HG03103 (cell line): ENCODE measurements around the gene GDA.

Source experiments
- ATAC-seq: cut with Tn5 transposase; IDR thresholded peaks from one replicate; pipeline ENCODE4 v1.9.1; 2021; ENCODE audit warnings: low read depth; ENCODE audit not compliant: unreplicated experiment

The GDA gene

DNA sequence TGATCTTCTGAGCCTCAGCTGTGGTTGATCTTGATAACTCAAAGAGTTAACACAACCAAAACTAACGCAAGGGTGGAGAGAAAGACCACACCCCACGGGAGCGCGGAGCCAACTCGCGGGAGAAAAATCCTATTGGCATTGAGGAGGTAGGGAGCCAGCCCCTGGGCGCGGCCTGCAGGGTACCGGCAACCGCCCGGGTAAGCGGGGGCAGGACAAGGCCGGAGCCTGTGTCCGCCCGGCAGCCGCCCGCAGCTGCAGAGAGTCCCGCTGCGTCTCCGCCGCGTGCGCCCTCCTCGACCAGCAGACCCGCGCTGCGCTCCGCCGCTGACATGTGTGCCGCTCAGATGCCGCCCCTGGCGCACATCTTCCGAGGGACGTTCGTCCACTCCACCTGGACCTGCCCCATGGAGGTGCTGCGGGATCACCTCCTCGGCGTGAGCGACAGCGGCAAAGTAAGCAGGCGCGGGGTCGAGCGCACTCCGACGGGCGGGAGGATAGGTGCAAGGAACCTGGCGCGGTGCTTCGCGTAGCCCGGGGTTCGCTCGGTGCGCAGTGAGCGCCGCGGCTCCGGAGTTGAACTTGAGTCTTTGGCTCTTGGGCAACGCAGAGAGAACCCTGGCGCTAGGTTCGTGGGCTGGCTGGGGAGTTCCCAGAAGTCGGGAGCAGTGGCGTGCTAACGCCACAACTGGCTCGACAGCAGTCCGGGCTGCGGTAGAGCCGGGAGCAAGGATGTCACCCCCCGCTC, at the start of gene GDA:
GDA (plus strand) TSS at position 210 of the 745 bp plus-strand sequence; CDS start at position 330, 120 bp downstream.
- ATAC-seq = no peak

DNA sequence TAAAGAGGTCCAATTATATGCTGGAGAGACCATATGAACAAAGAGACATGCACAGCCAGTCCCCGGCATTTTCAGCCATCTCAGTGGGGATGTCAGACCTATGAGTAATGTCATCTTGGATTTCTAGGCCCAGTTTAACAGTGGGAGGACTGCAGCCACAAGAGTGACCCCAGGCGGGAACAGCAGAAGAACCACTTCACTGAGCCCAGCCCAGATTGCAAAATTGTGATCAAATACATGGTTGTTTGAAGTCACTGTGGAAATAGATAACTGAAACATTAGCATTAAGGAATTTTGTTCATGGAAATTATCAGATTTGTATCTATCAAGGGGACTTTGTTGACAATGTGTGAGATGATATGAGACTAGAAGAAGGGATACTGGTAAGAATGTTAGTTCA, 46.7 kb upstream of the GDA start:
- no peak for ATAC-seq

DNA sequence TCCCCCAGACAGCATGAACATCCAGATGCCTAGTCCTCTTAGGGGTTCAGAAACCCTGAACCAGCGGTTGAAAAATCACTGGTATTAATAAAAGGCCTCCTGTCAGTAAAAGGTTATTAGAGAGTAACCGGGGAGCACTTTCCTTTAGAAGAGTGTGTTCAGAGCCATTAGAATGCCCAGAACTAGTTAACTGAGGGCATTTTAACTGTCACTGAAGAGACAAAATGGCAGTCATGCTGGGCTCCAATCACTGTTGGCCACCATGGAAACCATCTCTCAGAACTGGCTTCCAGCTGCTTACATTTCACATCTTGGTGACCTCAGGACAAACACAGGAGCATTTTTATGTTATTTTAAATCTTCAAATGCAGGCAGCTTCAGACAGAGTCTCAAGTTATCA, 36.2 kb upstream of the GDA start:
- no peak for ATAC-seq

DNA sequence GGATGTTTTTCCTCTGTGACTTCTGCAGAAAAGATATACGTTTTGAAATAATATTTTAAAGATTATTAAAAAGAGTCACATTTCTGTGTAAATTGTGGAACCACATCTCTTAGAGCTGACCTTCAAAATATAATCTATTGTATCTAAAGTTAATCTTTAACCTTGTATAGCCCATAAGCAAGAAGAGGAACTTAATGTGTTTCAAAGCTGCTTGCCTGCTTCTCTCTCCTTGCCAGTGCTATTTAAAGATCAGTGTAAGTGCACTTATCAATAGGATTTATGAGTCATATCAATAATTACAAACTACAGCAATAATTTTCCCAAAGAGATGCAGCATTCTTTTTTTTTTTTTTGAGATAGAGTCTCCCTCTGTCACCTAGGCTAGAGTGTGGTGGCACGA, 29.4 kb upstream of the GDA start:
- ATAC-seq = no peak

DNA sequence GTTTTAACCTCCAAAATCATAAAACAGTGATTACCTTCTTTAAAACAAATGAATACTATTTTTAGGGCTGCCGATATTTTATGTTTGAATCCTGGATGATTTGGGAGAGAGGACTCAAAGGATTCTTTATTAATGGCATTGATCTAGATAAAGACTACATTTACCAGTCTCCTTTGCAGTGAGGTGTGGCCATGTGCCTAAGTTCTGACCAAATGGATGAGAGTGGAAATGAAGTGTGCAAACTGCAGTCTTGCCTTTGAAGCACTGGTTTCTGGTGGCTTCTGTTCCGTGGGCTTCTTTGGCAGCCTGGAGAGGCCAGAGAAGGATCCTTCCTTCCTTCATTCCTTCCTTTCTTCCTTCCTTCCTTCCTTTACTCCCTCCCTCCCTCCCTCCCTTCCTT, 24.3 kb upstream of the GDA start:
- no peak for ATAC-seq

DNA sequence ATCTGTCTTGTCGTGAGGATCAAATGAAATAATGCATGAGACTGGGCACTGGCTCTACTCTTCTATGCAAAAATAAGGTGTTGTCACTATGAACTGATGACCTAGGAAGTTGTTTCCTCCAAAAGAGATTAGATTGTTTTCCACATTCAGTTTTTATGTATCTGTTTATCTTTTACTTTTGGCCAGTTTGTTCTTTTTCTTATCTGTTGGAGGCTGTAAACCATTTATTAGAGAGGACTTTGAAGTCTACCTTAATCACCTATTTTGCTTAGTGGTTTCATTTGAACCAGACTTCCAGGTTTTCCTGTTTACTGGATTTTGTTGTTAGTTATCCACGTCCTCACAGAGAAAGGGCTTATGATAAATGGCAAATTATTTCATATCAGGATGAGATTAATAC, 21.5 kb upstream of the GDA start:
- ATAC-seq = no peak

DNA sequence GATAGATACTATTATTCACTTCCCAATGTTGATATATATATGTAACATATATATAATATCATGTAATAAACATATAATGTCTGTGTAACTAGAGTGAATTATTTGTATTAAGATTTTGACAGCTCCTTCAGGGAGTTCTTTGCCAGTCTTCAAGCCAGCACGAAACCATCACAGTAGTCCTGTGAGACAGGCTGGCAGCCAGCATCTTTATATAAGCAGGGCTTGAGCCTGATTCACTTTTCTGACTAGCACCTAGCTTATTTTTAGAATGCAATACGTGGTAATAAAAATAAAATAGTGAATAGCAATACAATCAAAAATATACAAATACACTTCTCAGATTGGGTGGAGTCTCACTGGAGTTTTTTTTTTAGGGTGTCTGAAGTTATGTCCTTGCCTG, 20.7 kb upstream of the GDA start:
- ATAC-seq = no peak

DNA sequence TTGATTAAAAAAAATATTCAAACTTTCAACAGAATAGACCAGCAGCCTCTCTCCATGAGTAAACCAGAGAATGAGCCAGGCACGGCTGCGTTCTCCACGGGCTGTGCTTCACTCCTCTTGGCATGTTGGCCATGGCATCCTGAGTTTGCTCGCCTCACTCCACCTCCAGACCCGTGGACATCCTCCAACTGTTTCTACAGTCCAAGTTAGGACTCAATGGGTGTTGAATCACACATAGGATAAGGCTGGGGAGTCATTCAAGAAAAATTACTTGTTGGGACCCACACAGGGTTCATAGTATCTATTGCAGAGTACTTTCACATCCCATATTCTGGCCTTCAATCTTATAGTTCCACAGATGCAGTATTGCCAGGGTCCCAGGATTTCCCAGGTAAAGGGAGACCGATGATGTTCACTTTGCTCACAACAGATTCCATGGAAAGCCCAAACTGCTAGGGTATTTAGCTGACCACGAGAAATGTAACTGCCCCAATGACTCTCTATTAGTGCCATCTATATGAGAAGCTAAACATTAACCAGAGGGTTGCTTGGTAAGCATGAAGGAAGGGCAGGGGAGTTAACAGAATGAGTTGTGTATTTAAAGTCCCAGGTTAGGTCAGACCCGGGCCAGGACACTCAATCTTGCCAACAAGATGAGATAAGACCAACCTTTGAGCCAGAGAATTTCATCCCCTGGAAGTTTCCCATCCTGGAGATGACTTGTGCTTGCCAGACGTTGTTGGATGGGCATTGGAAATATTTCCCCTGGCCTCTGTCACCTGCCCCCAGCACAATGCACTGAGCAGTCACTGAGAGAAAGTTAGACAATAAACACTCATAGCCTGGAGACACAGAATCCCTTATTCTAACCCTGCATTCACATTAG, 19.7 kb upstream of the GDA start:
- no peak for ATAC-seq

DNA sequence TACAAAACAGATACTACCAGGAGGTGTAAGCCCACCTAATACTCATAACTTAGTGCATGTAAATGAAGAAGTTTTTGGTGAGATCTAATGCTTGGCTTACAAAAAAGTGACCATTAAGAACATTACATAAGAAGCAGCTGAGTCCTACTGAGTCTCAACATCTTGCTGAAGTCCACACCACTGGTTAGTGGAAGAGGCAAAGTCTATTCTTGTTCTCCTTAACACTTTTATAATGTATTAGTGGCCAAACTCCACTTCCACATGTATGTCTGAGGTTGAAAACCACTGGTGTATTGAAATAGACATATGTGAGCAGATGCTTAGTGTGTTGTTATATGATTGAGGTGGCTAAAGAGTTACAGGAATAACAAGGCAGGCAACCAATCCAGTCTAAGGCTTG, 18.9 kb upstream of the GDA start:
- no peak for ATAC-seq

DNA sequence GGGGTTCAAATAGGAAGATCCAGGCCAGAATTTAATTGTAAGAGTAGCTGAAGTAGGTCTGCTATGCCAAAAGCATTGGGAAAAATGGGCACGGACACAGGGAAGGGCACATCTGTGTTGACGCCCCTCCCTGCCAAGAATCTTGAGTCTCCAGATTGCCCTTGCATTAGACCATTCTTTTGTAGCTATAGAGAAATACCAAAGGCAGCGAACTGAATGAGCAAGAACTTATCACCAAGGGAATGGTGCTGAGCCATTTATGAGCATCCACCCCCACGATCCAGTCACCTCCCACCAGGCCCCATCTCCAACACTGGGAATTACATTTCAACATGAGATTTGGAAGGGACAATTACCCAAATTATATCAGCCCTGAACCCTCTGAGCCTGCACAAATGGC, 18.0 kb upstream of the GDA start:
- no peak for ATAC-seq

DNA sequence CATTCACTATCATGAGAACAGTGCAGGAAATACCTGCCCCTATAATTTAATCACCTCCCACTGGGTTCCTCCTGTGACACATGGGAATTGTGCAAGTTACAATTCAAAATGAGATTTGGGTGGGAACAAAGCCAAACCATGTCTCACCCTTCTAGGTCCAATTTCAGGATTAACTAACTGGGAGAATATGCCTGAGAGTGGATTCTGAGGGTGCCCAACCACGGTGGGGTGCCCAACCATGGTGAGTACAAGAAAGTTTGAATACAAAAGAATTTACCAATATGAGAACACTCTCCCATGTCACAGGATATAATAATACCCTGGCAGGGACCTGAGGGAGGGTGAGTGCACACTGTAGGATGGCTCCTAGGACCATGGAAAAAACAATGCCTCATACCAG, 17.2 kb upstream of the GDA start:
- ATAC-seq = no peak

DNA sequence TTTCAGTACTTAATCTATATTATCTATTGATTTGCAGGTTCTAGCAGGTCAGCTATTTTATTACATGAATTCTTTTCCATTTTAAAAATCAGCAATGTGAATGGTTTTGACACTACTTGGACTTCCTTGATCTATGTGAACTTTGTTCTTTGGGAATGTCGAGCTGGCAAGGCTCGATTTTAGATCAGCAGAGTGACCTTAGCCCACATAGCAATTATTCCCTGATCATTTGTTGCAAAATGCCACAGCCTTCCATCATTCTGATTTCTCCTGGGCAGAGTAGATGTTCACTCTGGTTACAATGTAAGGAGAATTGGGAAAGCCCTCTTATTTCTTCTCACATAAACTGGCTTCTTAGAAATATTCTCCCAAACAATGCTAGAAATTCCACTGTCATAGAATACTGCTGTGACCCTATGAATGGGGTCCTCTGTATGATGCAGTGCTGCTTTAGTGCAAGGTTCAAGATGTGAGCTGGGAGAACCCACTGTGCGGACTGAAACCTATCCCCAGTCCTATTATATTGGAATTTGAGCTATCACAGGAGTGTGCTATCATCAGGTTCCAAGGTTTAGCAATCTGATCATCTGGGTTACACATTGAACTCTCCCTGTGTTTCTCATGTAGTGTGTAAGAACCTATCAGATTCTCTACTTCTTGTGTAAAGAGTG, 15.7 kb upstream of the GDA start:
- no peak for ATAC-seq

DNA sequence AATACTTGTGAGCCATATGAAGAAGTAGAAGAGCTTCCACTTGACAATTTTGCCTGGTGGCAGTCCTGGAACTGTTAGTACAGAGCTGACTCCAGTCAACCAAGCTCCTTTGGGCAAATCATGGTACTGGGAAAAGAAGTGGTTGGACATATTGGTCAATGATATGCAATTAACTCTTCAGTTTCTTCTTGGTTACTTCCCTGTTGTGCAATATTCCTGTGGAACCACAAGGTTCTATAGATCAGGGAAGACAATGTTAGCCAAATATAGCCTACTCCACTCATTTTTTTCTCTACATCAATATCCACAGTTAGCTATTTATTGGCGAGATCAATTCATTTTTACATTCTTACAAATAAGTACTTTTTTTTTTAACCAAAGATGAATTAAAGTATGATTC, 14.4 kb upstream of the GDA start:
- no peak for ATAC-seq

DNA sequence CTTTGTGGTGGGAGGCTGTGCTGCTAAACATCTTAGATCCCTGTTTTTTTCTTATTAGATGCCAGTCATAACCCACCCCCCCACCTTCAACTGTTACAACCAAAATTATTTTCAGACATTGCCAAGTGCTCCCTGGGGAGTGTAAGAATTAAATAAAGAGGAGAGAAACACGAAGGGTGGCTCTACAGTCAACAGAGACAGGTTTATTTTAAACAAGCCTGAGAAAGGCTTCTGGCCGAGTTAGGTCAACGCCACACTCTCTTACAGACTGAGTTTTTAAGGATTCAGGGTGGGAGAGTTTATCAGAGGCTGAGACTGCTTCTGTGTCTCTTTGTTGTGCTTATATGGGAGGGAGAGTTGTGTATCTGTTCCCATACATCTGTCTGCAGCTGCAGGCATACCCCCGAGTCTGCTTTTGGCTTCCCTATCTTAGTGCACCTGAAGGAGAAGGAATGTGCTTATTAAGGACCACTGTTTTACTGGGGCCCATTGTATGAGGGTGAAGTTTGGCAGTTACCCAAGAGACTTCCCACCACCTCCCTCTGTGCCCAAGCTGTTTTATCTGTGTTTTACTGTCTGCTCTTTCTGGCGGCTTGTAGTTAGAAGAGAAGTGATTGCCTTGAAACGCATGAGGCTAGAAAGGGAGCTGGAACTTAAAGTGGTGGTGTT, 11.4 kb upstream of the GDA start:
- no peak for ATAC-seq

DNA sequence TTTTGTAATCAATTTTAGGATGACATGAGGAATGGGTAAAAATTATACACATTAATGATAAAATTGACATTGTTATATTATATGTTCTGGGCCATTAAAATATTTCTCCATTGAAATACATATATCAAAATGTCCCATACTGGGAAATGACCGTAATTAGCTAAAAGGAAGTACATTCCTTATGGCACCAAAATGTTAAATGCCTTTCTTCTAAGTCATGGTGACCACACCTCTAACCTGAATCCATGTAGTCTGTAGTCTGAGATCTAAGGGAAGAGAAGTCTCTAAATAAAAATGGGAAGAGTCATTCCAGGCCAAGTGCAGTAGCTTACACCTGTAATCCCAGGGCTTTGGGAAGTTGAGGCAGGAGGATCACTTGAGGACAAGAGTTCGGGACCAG, 10.0 kb upstream of the GDA start:
- no peak for ATAC-seq

DNA sequence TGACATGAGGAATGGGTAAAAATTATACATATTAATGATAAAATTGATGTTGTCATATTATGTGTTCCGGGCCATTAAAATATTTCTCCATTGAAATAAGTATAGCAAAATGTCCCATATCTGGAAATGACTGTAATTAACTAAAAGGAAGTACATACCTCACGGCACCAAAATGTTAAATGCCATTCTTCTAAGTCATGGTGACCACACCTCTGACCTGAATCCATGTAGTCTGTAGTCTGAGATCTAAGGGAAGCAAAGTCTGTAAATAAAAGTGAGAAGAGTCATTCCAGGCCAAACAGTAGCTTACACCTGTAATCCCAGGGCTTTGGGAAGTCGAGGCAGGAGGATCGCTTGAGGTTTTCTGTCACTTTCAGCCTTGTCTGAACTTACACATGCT, 8.7 kb upstream of the GDA start:
- no peak for ATAC-seq

DNA sequence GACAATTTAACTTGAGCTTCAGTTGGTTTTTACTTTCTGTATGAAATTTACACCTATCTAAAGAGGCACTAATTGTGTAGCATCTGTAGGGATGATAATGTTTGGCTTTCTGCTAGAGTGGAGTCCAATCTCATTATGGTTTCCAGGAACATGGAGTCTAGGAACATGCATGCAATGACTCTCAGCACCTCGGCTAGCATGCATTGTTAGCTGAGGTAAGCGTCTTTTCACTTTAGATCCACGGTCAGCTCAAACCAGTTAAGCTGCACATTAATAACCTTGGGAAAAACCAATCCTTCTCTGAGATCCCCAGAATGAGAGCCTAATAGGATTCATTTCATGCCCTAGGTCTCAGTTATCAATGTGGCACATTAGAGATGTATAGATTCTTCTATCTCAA, 7.8 kb upstream of the GDA start:
- no peak for ATAC-seq

DNA sequence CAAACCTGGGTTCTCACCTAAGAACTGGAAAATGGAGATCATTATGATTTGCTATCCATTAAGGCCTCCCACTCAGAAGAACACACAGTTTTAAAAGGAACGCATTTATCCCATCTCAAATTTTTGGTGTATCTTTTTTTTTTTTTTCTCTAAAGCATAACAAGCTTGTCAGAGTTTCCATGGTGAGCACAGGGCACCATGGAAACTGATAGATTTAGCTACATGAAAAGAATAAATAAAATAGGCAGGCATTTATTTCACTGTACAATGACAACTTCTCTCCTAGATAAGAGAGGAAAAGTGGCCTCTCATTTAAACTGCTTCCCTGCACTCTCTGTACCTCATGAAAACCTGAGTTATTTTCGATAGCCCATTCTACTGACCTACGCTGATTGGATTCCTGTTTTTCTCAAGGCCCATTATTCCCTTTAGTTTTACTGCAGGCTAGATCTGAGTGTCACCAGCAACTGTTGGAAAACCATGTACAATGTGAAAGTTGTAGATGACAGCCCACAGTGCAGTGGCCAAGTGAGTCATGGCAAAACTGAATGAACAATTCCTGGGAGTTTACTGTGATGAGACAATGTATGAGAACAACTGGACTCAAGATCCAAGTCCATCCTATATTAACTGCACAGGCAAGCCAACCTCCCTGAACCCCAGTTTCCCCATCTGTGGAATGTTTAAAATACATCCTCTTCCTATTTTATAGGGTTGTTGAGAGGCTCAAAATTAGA, 4.3 kb upstream of the GDA start:
- no peak for ATAC-seq

DNA sequence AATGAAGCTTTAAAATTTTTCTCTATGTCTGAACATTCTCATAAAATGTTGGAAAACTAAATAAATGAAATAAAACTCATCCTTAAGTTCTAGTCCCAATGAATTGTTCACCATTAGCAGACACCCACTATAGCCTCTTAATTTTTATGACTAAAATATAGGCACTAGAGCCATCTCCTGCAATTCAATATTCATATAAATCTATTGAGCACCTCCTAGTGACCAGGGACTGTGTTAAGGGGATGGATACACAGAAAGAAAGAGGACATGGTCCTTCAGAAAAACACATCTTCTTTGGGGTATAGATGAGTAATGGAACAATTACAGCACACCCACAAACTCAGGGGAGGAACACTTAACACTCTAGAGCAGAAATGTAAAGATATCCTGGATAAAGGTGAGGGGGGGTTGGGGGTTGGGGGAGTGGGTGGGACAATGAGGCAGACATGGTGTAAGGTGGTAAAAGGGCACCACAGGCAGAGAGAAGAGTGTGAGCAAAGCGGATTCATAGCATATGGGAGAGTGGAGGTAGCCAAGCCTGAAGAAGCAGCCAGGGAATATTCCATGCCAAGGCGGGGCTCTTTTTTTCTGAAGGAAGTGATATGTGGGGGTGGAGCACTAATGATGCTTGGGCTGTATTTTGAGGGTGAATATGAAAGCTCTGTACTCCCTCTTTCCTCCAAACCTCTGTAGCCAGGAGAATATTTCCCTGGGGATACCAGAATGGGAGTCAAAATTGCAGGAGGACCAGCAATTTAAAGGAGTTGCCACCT, 3.3 kb upstream of the GDA start:
- ATAC-seq = no peak

DNA sequence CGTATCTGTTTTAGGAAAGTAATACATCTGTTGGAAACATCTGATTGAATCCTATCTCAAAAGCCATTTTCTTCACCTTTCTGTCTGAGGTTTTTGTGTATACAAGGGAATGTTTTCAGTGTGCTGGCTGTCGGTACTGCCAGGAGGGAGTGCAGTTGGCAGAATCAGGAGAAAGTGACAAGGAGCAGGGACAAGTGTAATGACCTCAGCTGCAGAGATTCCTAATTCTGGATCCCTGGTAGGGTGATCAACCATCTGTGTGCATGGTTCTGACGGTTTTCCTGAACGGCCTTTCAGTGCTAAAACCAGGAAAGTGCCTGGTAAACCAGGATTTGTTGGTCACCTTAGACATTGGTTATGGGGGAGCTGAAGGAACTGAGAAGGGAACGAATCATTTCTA, 1.6 kb upstream of the GDA start:
- ATAC-seq = no peak
